Mucosa of gallbladder (tissue), 1 donor: ENCODE measurements around the gene GAB4. TPM values are rescaled to one million over a fixed set of nuclear protein-coding genes. Genes with fewer than 3 reads are reported as not detected.
"Not testable (repeated sequence)": the region's sequence is repeated elsewhere in the genome, so short reads cannot be mapped to it uniquely, and the experiment has no call there.

Source experiments
- DNase-seq: peaks from one replicate; pipeline ENCODE4 v3.0.0-alpha.2; 2020; ENCODE audit warnings: low spot score
- total RNA-seq: library from RNA; stranded (reverse); gene quantifications from one replicate; pipeline ENCODE4 v1.2.1, GENCODE V29; 2021
- donor health status: DM: no; HTN: no; CAD: no.

GAB4 gene
- total RNA-seq, 1 donor from 2014 or later = not detected

GRCh38 chr22:16958475-16958874 is 49.5 kb downstream of the GAB4 start:
- no peak for DNase-seq

DNA sequence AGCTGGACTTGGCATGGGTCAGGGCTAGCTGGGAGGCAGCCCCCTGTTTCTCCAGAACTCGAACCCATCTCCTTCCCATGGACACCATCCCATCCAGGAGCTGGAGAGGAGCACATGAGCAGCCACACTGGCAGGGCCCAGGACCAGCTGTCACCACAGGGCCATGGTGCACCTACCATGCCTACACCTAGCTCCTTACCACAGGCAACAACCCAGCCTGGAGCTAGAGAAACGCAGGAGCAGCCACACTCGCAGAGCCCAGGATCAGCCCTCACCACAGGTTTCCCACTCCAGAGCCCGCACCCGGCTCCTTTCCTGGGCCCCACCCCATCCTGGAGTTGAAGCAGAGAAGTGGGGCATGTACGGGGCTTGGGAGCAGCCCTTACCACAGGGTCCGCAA is 50.2 kb downstream of the GAB4 start:
- DNase-seq = no peak

DNA sequence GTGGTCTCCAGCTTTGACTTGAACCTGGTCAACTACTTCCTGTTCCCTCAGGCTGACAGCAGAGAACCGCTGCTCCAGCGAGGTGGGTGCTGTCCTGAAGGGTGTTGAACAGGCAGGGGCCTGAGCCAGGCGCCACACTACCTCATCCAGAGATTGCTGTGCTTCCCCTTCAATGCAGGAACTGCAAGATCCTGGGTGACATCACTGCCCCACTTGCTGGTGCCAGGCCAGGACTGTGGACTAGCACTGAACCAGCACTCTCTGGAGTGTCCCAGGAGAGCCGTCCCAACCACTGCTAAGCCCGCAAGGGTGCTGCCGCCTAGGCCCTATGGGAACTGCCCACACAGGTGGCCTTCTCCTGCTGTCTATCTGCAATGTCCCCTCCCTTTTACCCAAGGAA is 51.7 kb downstream of the GAB4 start:
- DNase-seq = no peak

GRCh38 chr22:16955678-16956210 is 52.3 kb downstream of the GAB4 start:
- no peak for DNase-seq

DNA sequence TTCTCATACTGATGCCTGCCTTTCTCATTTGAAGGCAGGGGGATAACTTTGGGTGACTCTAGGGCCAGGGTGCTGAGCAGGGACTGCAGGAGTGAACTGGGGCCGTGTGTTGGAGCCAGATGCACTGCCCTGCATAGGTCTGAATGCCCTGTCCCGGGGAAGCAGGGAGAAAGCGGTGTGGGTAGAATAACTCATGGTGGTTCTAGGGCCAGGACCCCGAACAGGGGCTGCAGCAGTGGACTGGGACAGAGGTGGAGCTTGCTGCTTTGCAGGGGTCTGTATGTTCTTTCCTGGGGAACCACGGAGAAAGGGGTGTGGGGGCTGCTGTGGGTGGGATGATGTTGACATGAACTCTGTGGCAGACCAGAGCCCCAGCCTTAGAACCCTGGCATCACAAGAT is 52.9 kb downstream of the GAB4 start:
- DNase-seq = no peak

GRCh38 chr22:16954060-16954403 is 54.0 kb downstream of the GAB4 start:
- DNase-seq = no peak

DNA sequence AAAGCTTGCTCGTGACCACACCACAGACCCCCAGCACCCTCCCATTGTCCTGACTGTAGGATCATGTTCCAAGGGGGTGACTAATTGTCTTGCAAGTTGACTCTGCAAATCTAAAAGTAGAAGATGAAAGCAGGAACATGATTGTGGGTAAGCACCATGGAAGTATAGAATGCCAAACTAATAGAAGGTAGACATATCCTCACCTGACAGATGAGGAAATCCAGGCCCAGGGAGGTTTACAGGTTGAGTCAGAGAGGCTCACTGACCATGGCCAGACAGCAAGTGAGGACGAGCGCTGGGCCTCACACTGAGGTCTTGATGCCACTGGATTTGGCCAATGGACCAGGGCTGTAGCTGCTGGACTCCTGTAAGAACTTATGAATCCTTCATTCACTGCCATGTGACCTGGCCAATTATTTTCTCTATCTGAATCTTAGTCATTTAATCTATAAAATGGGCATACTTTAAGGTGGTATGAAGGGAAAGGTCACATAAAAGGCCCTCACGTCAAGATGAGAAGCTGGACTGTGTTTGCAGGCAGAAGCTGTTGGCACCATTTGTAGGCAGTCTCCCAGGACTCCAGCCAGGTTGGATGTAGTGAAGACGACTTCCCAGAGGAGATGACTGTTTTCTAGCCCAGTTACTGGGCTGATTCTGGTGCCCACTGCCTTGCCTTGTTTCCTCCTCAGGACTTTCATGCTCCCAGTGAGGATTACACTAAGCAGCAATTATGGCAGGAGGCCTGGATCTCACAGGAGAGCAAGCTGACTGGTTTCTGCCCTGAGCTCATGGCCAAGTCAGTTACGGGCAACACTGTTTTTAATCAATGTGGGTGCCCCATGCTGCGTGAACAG is 54.6 kb downstream of the GAB4 start:
- DNase-seq = no peak

DNA sequence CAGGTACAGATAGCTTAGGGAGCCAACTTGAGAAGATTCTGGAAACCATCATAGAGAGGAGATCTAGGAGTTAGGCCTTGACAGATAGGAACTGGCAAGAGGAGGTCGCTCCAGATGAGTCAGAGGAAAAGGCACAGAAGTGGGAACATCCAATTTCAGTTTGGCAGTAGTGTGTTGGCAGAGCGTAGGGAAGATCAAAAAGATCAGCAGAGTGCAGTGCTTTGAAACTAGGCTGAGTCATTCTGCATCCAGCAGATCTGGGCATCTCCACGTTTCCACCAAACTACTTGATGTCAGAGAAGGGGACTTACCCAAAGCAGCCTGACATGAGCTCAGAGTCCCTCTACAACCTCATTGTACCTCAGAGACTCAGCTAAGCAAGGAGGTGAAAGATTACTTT is 58.5 kb downstream of the GAB4 start:
- no peak for DNase-seq

DNA sequence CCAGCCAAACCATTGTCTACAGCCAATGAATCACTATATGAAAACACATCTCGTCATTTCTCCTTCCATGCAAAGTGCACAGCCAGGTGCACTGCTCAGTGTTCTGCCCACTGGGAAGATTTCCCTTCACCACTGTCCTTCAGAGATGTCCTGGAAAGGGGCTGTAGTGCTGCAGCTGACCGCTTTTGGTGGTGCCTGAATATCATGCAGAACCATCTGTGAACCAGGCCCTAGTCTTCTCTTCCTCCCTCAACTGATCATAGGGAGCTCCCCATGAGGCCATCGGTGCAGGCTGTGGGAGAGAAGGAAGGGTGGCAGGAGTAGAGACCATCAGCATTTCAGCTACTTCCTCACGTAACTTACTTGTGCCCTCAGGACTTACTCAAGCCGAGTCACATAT is 70.2 kb downstream of the GAB4 start:
- DNase-seq = no peak

- DNase-seq = not testable (repeated sequence)
These were observed 70.8 kb downstream of the GAB4 start for GRCh38 chr22:16937209-16937608.

DNA sequence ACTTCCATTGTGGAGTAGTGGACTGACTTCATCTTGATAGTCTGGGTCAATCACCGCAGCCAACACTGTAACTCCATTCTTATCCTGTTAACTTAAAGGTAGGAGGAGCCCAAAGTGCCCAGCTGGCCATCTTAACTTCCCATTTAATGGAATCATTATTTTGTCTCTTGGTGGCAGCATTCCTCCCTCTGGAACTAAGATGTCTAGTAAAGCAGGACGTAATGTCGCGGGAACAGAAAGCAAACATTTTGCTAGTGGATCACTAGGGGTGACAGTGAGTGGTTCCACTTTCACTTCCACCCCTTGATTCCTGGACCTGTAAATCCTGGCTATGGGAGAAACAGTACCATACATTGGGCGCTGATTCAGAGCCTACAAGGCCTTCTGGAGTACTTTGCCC is 71.4 kb downstream of the GAB4 start:
- DNase-seq = no peak

- DNase-seq = no peak
These were observed 72.8 kb downstream of the GAB4 start for GRCh38 chr22:16935209-16935608.

GRCh38 chr22:16933291-16934282 is 74.4 kb downstream of the GAB4 start:
- no peak for DNase-seq

GRCh38 chr22:16932577-16932976 is 75.4 kb downstream of the GAB4 start:
- no peak for DNase-seq

DNA sequence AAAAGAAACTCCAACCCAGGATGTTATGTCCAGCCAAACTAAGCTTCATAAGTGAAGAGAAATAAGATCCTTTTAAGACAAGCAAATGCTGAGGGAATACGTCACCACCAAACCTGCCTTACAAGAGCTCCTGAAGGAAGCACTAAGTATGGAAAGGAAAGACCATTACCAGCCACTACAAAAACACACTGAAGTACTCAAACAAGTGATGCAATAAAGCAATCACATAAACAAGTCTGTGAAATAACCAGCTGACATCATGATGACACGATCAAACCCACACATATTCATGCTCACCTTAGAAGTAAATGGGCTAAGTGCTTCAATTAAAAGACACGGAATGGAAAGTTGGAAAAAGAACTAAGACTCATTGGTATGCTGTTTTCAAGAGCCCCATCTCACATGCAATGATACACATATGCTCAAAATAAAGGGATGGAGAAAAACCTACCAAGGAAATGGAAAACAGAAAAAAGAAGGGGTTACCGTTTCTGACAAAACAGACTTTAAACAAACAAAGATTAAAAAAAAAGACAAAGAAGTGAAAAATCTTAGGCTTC is 82.5 kb downstream of the GAB4 start:
- no peak for DNase-seq

- DNase-seq = no peak
These were observed 85.3 kb downstream of the GAB4 start for GRCh38 chr22:16922706-16923105.

DNA sequence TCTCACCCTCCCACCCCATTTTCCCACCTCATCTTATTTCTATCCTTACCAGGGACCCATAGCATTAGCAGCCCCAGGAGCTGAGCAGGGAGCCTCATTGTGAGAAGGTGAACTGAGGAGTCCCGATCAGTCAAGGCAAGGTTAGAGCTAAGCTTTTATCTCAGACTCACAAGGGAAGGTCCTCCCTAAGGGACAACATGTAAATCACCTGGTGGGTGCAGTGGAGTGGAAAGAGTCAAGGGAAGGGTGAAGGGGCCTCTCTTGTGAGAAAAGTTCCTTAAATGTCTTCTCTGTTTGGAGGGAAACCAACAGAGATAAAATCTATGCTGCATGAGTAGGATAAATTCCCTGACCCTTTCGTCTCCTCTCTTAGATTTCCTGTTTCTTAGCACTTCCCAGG is 85.9 kb downstream of the GAB4 start:
- no peak for DNase-seq

- peak; percentile 42 for DNase-seq
These were observed 90.6 kb downstream of the GAB4 start for GRCh38 chr22:16917144-16918003.

DNA sequence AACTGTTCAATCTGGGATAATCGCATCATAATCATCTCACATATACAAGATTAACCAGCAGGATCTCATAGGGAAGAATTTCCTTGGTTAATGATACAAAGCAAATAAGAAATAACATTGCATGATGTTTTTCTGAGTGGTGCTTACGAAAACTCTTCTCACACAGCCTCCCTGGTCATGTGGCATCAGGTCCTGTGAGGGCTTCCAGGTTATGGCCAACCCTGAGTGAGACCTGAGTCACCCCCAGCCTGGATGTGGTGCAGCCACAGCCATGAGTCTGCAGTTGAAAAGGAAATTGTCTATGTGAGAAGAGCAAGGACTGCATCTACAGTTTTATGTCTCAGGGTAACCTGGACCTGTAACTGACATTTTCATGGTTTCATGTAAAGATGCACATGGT is 92.3 kb downstream of the GAB4 start:
- no peak for DNase-seq

GRCh38 chr22:16914911-16915310 is 93.1 kb downstream of the GAB4 start:
- DNase-seq = not testable (repeated sequence)

DNA sequence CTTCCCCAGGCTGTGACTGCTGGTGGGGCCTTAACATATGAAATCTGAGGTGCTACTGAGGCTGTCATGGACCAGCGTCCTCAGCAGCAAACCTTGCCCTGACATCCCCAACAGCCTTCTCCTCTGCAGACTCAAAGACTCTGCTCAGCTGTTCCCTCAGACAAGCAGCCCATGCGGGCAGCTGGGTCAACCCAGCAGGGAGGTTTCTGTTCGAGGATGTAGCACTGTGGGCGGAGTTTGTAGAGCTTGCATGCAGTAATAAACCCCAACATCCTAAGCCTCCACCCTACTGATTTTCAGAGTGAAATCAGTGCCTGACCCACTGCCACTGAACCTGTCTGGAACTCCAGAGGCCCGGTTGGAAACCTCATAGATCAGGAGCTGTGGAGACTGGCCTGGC is 94.0 kb downstream of the GAB4 start:
- no peak for DNase-seq
